Measurements from ENCODE around the gene RAPGEF4. TPM values are rescaled to one million over a fixed set of nuclear protein-coding genes. Genes with fewer than 3 reads are reported as not detected.

The RAPGEF4 gene
- total and polyA plus RNA-seq, 9 of the 15 experiments (the other 6 are each of a cell fraction or from before 2014, with no cell fraction given) = 0.04 to 0.33 (median 0.13) TPM; not detected in 6

DNA sequence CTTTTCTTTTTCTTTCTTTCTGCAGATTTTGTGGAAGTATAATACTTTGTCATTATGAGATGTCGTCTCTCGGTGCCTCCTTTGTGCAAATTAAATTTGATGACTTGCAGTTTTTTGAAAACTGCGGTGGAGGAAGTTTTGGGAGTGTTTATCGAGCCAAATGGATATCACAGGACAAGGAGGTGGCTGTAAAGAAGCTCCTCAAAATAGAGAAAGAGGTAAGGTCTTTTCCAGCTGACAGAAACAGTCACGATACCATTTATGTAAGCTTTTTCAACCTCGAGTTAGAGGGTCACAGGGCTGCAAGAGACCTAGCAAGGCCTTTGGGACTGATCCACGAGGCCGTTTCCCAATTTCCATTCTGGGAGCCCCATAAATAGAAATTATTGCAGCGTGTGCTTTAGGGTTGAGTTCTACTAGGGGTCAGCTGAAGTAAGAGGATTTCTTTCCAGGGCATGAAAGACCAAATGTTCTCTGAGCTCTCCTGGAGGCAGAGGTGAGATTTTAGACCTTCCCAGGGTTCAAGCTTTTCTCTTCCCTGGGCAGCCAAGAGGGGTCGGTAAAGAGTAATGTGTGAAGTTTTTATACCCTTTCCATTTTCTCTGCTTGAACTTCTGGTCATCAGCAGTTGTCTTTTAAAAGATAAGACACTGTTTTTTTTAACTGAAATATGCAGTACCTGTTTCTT is 355.5 kb downstream of the RAPGEF4 start (continued):
- TF ChIP-seq, protein P1, sequence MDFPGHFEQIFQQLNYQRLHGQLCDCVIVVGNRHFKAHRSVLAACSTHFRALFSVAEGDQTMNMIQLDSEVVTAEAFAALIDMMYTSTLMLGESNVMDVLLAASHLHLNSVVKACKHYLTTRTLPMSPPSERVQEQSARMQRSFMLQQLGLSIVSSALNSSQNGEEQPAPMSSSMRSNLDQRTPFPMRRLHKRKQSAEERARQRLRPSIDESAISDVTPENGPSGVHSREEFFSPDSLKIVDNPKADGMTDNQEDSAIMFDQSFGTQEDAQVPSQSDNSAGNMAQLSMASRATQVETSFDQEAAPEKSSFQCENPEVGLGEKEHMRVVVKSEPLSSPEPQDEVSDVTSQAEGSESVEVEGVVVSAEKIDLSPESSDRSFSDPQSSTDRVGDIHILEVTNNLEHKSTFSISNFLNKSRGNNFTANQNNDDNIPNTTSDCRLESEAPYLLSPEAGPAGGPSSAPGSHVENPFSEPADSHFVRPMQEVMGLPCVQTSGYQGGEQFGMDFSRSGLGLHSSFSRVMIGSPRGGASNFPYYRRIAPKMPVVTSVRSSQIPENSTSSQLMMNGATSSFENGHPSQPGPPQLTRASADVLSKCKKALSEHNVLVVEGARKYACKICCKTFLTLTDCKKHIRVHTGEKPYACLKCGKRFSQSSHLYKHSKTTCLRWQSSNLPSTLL (IDR thresholded peaks at IDR 0.05) = no peak
- TF ChIP-seq NFXL1 (CRISPR knock-in tag; IDR thresholded peaks at IDR 0.05) = no peak
- no peak for TF ChIP-seq MCM5 (IDR thresholded peaks at IDR 0.05; ENCODE audit: low read depth)
- TF ChIP-seq ZNF551 (CRISPR knock-in tag; IDR thresholded peaks at IDR 0.05) = no peak
- TF ChIP-seq, protein P2, sequence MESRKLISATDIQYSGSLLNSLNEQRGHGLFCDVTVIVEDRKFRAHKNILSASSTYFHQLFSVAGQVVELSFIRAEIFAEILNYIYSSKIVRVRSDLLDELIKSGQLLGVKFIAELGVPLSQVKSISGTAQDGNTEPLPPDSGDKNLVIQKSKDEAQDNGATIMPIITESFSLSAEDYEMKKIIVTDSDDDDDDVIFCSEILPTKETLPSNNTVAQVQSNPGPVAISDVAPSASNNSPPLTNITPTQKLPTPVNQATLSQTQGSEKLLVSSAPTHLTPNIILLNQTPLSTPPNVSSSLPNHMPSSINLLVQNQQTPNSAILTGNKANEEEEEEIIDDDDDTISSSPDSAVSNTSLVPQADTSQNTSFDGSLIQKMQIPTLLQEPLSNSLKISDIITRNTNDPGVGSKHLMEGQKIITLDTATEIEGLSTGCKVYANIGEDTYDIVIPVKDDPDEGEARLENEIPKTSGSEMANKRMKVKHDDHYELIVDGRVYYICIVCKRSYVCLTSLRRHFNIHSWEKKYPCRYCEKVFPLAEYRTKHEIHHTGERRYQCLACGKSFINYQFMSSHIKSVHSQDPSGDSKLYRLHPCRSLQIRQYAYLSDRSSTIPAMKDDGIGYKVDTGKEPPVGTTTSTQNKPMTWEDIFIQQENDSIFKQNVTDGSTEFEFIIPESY (CRISPR knock-in tag; IDR thresholded peaks at IDR 0.05) = no peak
- no peak for TF ChIP-seq COPS2 (conservative IDR thresholded peaks at IDR 0.05)
- TF ChIP-seq RNF2 (IDR thresholded peaks at IDR 0.05) = no peak
- 0 out of 2 replicates have a peak, but pooled peaks have one; percentile 16 for TF ChIP-seq RBFOX2 (IDR thresholded peaks at IDR 0.05; ENCODE audit: low read depth, low read length)
- no peak for TF ChIP-seq SUPT5H (IDR thresholded peaks at IDR 0.05)
- no peak for TF ChIP-seq ATF1 (CRISPR knock-in tag; IDR thresholded peaks at IDR 0.05)
- 0 out of 2 replicates have a peak, but pooled peaks have one; percentile 14 for TF ChIP-seq ATF1 (tag; IDR thresholded peaks at IDR 0.05)
- no peak for TF ChIP-seq OTX1 (CRISPR knock-in tag; IDR thresholded peaks at IDR 0.05)
- TF ChIP-seq CTBP1 (IDR thresholded peaks at IDR 0.05; ENCODE audit: borderline replicate concordance) = no peak
- no peak for TF ChIP-seq SRSF3 (IDR thresholded peaks at IDR 0.05; ENCODE audit: insufficient read depth, low read length)
- TF ChIP-seq ZNF79 (CRISPR knock-in tag; IDR thresholded peaks at IDR 0.05; ENCODE audit: low read depth) = no peak
- TF ChIP-seq SMARCC2 (IDR thresholded peaks at IDR 0.05; ENCODE audit: low read depth) = peak; percentile 53
- TF ChIP-seq, protein P3, sequence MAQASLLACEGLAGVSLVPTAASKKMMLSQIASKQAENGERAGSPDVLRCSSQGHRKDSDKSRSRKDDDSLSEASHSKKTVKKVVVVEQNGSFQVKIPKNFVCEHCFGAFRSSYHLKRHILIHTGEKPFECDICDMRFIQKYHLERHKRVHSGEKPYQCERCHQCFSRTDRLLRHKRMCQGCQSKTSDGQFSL (CRISPR knock-in tag; IDR thresholded peaks at IDR 0.05) = no peak
- TF ChIP-seq, protein P3 (tag; IDR thresholded peaks at IDR 0.05) = no peak
- TF ChIP-seq CBX1 (IDR thresholded peaks at IDR 0.05; ENCODE audit: low read depth) = no peak
- TF ChIP-seq SAFB2 (IDR thresholded peaks at IDR 0.05; ENCODE audit: borderline replicate concordance, low read depth, low read length, severe bottlenecking) = no peak
- TF ChIP-seq SPI1 (IDR thresholded peaks at IDR 0.05; ENCODE audit: borderline replicate concordance, low read depth, low read length) = no peak
- no peak for TF ChIP-seq MYNN (IDR thresholded peaks at IDR 0.05)
- TF ChIP-seq MYNN (CRISPR knock-in tag; IDR thresholded peaks at IDR 0.05) = no peak
- TF ChIP-seq SMARCA5 (IDR thresholded peaks at IDR 0.05) = no peak
- TF ChIP-seq ZNF174 (CRISPR knock-in tag; IDR thresholded peaks at IDR 0.05) = no peak
- TF ChIP-seq BRD9 (IDR thresholded peaks at IDR 0.05; ENCODE audit: low read depth, partially characterized antibody) = peak; percentile 15
- no peak; the same call in 1 of the 2 replicates for TF ChIP-seq SMC3 (conservative IDR thresholded peaks at IDR 0.05; ENCODE audit: insufficient read depth, low read depth, low read length)
- no peak for TF ChIP-seq TGIF2 (CRISPR knock-in tag; IDR thresholded peaks at IDR 0.05)

Measured in K562 (cell line).